HCT116 (cell line): ENCODE data around the gene LENG9. TPM values are rescaled to one million over a fixed set of nuclear protein-coding genes. Genes with fewer than 3 reads are reported as not detected.

Experiments
- ATAC-seq: fragments of 200-7000 bp; cut with Tn5 transposase; 2 replicates; pipeline ENCODE4 v1.9.1; 2020; ENCODE audit warnings: mild to moderate bottlenecking, moderate library complexity
- BruUV-seq: library from RNA; stranded (reverse); fragments of 400-500 nt; replicated peaks from 2 replicates; lab custom pipeline; 2021; lab: Mats Ljungman, UMichigan
- CTCF ChIA-PET: fragments of 300-600 bp; sonication (Branson Sonifier 250); formaldehyde crosslinking; loops from one replicate; lab custom pipeline; 2021; ENCODE audit warnings: antibody characterized with exemption; lab: Charles Lee
- POLR2A ChIA-PET: fragments of 300-600, 350-600 bp; sonication (Branson Sonifier 250); formaldehyde crosslinking; loops from one replicate; lab custom pipeline; 2021; ENCODE audit warnings: antibody characterized with exemption; lab: Charles Lee
- RAD21 ChIA-PET, 2 experiments: fragments of 300-600 bp; sonication (Branson Sonifier 250); formaldehyde crosslinking; loops; one replicate each; lab custom pipeline; 2023; ENCODE audit warnings: low total read pairs in 2 of 2; ENCODE audit not compliant: uncharacterized antibody in 2 of 2, unreplicated experiment in 2 of 2, low non-redundant PET in 1 of 2; lab: Charles Lee
- DNase-seq: peaks from one replicate; pipeline ENCODE4 v3.0.0-alpha.2; 2010; ENCODE audit warnings: low read depth, low spot score
- H2AFZ ChIP-seq: fragments of 200-600 bp; shearing (Covaris generic), sonication (generic); 2 replicates; pipeline ENCODE4 v1.6.1; 2017; ENCODE audit warnings: low read depth, mixed run types, mixed read lengths, antibody characterized with exemption, low read length; ENCODE audit not compliant: poor library complexity, severe bottlenecking
- H3K27ac ChIP-seq: 2 replicates; pipeline ENCODE4 v1.5.1; 2012; ENCODE audit warnings: low read depth, low read length
- H3K27me3 ChIP-seq: fragments of 200-600 bp; sonication (generic); 2 replicates; pipeline ENCODE4 v1.6.1; 2016; ENCODE audit warnings: mixed run types, low read length, mixed read lengths; ENCODE audit not compliant: insufficient read depth
- H3K36me3 ChIP-seq, 2 experiments: fragments of 200-500 bp in 1 of 2; fragments of 200-600 bp in 1 of 2; sonication (Bioruptor generic) in 1 of 2; sonication (generic) in 1 of 2; 2 replicates each; pipeline versions ENCODE4 v1.5.1 to v1.6.1; 2014 to 2016; ENCODE audit warnings: low read length in 2 of 2, inconsistent platforms in 1 of 2, mixed read lengths in 1 of 2, mixed run types in 1 of 2; ENCODE audit not compliant: insufficient read depth in 2 of 2, control insufficient read depth in 1 of 2
- H3K4me1 ChIP-seq, 2 experiments: fragments of 200-600 bp in 1 of 2; sonication (generic) in 1 of 2; 2 replicates each; pipeline versions ENCODE4 v1.5.1 to v1.6.1; 2012 to 2017; ENCODE audit warnings: low read length in 2 of 2, inconsistent platforms in 1 of 2, mild to moderate bottlenecking in 1 of 2, mixed read lengths in 1 of 2, mixed run types in 1 of 2, moderate library complexity in 1 of 2; ENCODE audit not compliant: insufficient read depth in 2 of 2, control insufficient read depth in 1 of 2
- H3K4me2 ChIP-seq: fragments of 200-600 bp; sonication (generic); 2 replicates; pipeline ENCODE4 v1.6.1; 2017; ENCODE audit warnings: mixed run types, low read length, mixed read lengths
- H3K4me3 ChIP-seq, 2 experiments: fragments of 200-600 bp in 1 of 2; sonication (generic) in 1 of 2; replicated peaks in 1 of 2; 2 replicates each; pipeline ENCODE4 v1.5.1; 2011 to 2016; ENCODE audit warnings: low read length in 2 of 2, control low read depth in 1 of 2, low read depth in 1 of 2, mild to moderate bottlenecking in 1 of 2, mixed read lengths in 1 of 2, mixed run types in 1 of 2
- H3K79me2 ChIP-seq: fragments of 200-600 bp; sonication (generic); 2 replicates; pipeline ENCODE4 v1.6.1; 2017; ENCODE audit warnings: mild to moderate bottlenecking, mixed run types, low read length, moderate library complexity, mixed read lengths; ENCODE audit not compliant: insufficient read depth
- H3K9ac ChIP-seq: fragments of 200-600 bp; sonication (generic); 2 replicates; pipeline ENCODE4 v1.6.1; 2016; ENCODE audit warnings: low read length, mixed read lengths
- H3K9me2 ChIP-seq: fragments of 200-600 bp; sonication (generic), shearing (Covaris generic); 2 replicates; pipeline ENCODE4 v1.6.1; 2017; ENCODE audit warnings: mixed run types, mild to moderate bottlenecking, moderate library complexity; ENCODE audit not compliant: insufficient read depth
- H3K9me3 ChIP-seq, 2 experiments: fragments of 200-500 bp in 1 of 2; fragments of 200-600 bp in 1 of 2; sonication (Bioruptor generic) in 1 of 2; sonication (generic) in 1 of 2; 2 replicates each; pipeline ENCODE4 v1.6.1; 2014 to 2017; ENCODE audit warnings: low read length in 2 of 2, mixed read lengths in 2 of 2, inconsistent platforms in 1 of 2, low read depth in 1 of 2, mild to moderate bottlenecking in 1 of 2, mixed run types in 1 of 2, moderate library complexity in 1 of 2; ENCODE audit not compliant: control insufficient read depth in 1 of 2, insufficient read depth in 1 of 2
- H4K20me1 ChIP-seq: fragments of 200-600 bp; sonication (generic), shearing (Covaris generic); 2 replicates; pipeline ENCODE4 v1.6.1; 2017; ENCODE audit warnings: mixed run types, mild to moderate bottlenecking, moderate library complexity; ENCODE audit not compliant: insufficient read depth
- EZH2phosphoT487 ChIP-seq: fragments of 200-600 bp; IDR thresholded peaks from 2 replicates; pipeline ENCODE4 v1.6.1; 2018; ENCODE audit warnings: antibody characterized with exemption, borderline replicate concordance
- intact Hi-C: fragments of 100-400 bp; cut with micrococcal nuclease; formaldehyde crosslinking; loops from 2 replicates; pipeline ENCODE4 v1.10.0; 2022
- total RNA-seq: library from RNA; stranded (reverse); gene quantifications from one replicate; pipeline ENCODE4 v1.2.1, GENCODE V29; 2021; ENCODE audit not compliant: unreplicated experiment
- TF ChIP-seq, protein P1 (sequence below): IDR thresholded peaks from 2 replicates; pipeline ENCODE4 v1.6.1; 2011; ENCODE audit warnings: mild to moderate bottlenecking, low read length, moderate library complexity; ENCODE audit not compliant: insufficient replicate concordance; ENCODE audit errors: extremely low read depth
- TF ChIP-seq, protein P2 (sequence below): IDR thresholded peaks from 2 replicates; pipeline ENCODE4 v1.6.1; 2012; ENCODE audit warnings: low read depth
- TF ChIP-seq, protein P3 (sequence below): IDR thresholded peaks from 2 replicates; pipeline ENCODE4 v1.6.1; 2012

Gene LENG9
- total RNA-seq, 1 experiment from 2014 or later: 9.0 TPM

DNA sequence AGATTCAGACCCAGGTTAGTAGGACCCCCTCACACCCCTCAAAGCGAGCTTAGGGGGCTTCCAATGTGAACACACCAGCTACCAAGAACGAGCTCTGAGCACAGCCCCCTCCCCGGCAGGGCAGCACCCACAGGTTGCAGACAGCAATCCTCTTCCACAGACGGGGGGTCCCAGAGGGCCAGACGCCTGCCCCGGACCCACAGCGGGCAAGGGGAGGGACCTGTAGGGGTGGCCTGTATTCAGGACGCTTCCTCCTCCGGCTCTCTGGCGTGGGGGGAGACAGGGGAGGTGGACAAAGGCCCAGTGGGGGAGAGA, 43.6 kb downstream of the LENG9 start:
- H3K4me2 ChIP-seq: no peak overlapping the region
- no peaks in the 10 kb centered on the region for H3K27me3 ChIP-seq
- H4K20me1 ChIP-seq: no peaks in the 10 kb centered on the region
- no peaks in the 10 kb centered on the region for H3K79me2 ChIP-seq
- no peak overlapping the region for H3K9ac ChIP-seq
- intact Hi-C loops: no loop called here
- POLR2A ChIA-PET: interaction anchor here (0.7 kb wide), 1 partner anchor 11 kb away, joined by 3 read pairs; no protein-coding TSS in a partner anchor
- CTCF ChIA-PET: interaction anchor here (1.8 kb wide), 1 partner anchor 11 kb away, joined by 4 read pairs; no protein-coding TSS in a partner anchor
- RAD21 ChIA-PET: no interaction called here
- ATAC-seq (no peak), DNase-seq (no peak)
- no peaks in the 10 kb centered on the region for H3K9me3 ChIP-seq
- no peaks in the 10 kb centered on the region for H3K36me3 ChIP-seq
- no peak overlapping the region for H3K27ac ChIP-seq
- H3K9me2 ChIP-seq: no peaks in the 10 kb centered on the region
- BruUV-seq: no TSS peak
- H3K4me1 ChIP-seq: peaks cover 0 to 8% of the 10 kb centered on the region in 2 experiments; a peak in 1 of 4 replicates
- TF ChIP-seq, protein P1, sequence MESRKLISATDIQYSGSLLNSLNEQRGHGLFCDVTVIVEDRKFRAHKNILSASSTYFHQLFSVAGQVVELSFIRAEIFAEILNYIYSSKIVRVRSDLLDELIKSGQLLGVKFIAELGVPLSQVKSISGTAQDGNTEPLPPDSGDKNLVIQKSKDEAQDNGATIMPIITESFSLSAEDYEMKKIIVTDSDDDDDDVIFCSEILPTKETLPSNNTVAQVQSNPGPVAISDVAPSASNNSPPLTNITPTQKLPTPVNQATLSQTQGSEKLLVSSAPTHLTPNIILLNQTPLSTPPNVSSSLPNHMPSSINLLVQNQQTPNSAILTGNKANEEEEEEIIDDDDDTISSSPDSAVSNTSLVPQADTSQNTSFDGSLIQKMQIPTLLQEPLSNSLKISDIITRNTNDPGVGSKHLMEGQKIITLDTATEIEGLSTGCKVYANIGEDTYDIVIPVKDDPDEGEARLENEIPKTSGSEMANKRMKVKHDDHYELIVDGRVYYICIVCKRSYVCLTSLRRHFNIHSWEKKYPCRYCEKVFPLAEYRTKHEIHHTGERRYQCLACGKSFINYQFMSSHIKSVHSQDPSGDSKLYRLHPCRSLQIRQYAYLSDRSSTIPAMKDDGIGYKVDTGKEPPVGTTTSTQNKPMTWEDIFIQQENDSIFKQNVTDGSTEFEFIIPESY: no peak
- no peak for TF ChIP-seq EZH2phosphoT487
- TF ChIP-seq, protein P2, sequence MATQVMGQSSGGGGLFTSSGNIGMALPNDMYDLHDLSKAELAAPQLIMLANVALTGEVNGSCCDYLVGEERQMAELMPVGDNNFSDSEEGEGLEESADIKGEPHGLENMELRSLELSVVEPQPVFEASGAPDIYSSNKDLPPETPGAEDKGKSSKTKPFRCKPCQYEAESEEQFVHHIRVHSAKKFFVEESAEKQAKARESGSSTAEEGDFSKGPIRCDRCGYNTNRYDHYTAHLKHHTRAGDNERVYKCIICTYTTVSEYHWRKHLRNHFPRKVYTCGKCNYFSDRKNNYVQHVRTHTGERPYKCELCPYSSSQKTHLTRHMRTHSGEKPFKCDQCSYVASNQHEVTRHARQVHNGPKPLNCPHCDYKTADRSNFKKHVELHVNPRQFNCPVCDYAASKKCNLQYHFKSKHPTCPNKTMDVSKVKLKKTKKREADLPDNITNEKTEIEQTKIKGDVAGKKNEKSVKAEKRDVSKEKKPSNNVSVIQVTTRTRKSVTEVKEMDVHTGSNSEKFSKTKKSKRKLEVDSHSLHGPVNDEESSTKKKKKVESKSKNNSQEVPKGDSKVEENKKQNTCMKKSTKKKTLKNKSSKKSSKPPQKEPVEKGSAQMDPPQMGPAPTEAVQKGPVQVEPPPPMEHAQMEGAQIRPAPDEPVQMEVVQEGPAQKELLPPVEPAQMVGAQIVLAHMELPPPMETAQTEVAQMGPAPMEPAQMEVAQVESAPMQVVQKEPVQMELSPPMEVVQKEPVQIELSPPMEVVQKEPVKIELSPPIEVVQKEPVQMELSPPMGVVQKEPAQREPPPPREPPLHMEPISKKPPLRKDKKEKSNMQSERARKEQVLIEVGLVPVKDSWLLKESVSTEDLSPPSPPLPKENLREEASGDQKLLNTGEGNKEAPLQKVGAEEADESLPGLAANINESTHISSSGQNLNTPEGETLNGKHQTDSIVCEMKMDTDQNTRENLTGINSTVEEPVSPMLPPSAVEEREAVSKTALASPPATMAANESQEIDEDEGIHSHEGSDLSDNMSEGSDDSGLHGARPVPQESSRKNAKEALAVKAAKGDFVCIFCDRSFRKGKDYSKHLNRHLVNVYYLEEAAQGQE: no peak
- TF ChIP-seq, protein P3, sequence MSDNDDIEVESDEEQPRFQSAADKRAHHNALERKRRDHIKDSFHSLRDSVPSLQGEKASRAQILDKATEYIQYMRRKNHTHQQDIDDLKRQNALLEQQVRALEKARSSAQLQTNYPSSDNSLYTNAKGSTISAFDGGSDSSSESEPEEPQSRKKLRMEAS: no peak
- H2AFZ ChIP-seq: no peak overlapping the region
- H3K4me3 ChIP-seq: no peak overlapping the region
